Spinal cord (tissue), 10 donors: ENCODE measurements around the gene ISCA2. TPM values are rescaled to one million over a fixed set of nuclear protein-coding genes. Genes with fewer than 3 reads are reported as not detected.

ENCODE experiments used
- DNase-seq, 6 donors: peaks; one replicate each; pipeline versions ENCODE4 v3.0.0 to v3.0.0-alpha.2; 2013 to 2015; ENCODE audit warnings: low spot score in 6 of 6, low read depth in 4 of 6
- H3K27ac ChIP-seq: one replicate; pipeline ENCODE4 v1.5.1; 2013; ENCODE audit warnings: low read depth, low read length, control low read depth
- H3K27me3 ChIP-seq: one replicate; pipeline ENCODE4 v1.6.1; 2013; ENCODE audit warnings: low read length; ENCODE audit not compliant: control insufficient read depth, insufficient read depth
- H3K36me3 ChIP-seq: one replicate; pipeline ENCODE4 v1.6.1; 2013; ENCODE audit warnings: low read length; ENCODE audit not compliant: control insufficient read depth, insufficient read depth
- H3K4me1 ChIP-seq: one replicate; pipeline ENCODE4 v1.6.1; 2013; ENCODE audit warnings: low read length; ENCODE audit not compliant: control insufficient read depth, insufficient read depth
- H3K4me3 ChIP-seq: one replicate; pipeline ENCODE4 v1.5.1; 2013; ENCODE audit warnings: low read depth, low read length, control low read depth
- H3K9me3 ChIP-seq: one replicate; pipeline ENCODE4 v1.6.1; 2013; ENCODE audit warnings: low read length; ENCODE audit not compliant: control insufficient read depth, insufficient read depth
- WGBS: methylation state at CpG from one replicate; pipeline ENCODE4 v1.1.5; 2013; ENCODE audit warnings: missing lambda C conversion rate; ENCODE audit not compliant: insufficient coverage; 5-methylcytosine and 5-hydroxymethylcytosine counted together
- polyA plus RNA-seq, 2 donors: library from polyadenylated mRNA; unstranded; fragments of 120-200 nt; gene quantifications; one replicate each; pipeline ENCODE4 v1.2.1, GENCODE V29; 2013; ENCODE audit not compliant: insufficient read length in 2 of 2
- total RNA-seq, 2 donors: library from RNA; depleted of rRNA in 1 of 2; stranded (reverse); fragments of 120-200 nt in 1 of 2; fragments of >200 nt in 1 of 2; gene quantifications; one replicate each; pipeline versions ENCODE4 v1.2.3 to v1.2.4, GENCODE V29; 2013 to 2014
- donor health status: healthy.

The ISCA2 gene
- total and polyA plus RNA-seq, 4 donors = 21.1 to 41.0 (median 33.7) TPM

DNA sequence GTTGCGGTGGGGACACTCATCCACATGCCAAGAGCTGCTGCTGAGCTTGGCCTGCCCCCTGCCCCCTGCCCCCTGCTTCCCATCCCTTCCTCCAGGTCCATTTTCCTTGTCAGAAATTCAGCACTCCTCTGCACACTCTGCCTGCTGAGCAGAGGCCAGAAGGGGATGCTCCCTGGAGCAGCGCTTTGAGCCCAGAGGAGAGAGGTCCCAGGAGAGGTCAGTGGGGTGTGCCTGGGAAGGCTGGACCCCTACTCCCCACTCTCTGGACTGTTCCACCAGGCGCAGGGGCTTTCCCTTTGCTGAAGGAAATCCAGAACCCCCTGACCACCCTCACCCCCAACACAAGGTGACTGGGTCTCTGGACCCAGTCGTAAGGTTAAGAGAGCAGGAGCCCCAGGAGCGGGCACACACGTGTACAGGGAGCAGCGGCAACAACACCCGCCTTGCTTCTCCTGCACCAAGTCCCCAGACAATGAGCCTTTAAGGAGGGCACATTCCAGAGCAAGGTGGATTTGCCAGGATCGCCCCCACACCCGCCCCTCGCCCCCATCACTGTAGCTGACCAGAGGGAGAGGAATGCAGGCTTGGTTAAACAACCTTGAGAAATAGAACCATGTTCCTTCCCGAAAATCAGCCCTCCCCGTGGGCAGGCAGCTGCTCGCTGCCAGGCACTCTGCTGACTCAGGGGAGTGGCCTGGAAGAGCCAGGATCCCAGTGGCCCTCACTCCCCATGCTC is 30.7 kb downstream of the ISCA2 start:
- DNase-seq = no peak
- H3K9me3 ChIP-seq = no peaks in the 10 kb centered on the region
- H3K4me3 ChIP-seq = no peak overlapping the region
- no peak overlapping the region for H3K27ac ChIP-seq
- H3K36me3 ChIP-seq = no peaks in the 10 kb centered on the region
- H3K4me1 ChIP-seq = peaks cover 13% of the 10 kb centered on the region
- WGBS = 75% methylated on average over 12 of the region's 14 CpGs
- no peaks in the 10 kb centered on the region for H3K27me3 ChIP-seq

DNA sequence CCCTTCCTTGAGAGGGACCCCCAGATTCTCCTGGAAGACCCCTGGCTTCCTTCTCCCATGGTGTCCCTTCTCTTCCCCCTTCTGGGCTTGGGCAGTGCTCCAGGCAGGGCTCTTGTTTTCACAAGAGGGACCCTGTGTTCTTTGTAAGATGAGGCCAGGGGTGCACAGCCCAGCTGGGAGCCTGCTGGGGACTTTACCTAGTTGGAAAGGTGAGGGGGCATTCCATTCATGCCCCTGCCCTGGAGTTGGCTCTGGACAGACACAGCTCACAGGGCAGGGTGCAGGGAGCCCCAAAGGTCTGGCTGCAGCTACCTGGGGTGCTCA is 31.2 kb downstream of the ISCA2 start:
- Histone ChIP-seq H3K36me3 (no peaks in the 10 kb centered on the region), H3K27ac (no peak overlapping the region), H3K4me1 (peaks cover 13% of the 10 kb centered on the region), H3K27me3 (no peaks in the 10 kb centered on the region), H3K9me3 (no peaks in the 10 kb centered on the region), H3K4me3 (no peak overlapping the region)
- no peak for DNase-seq

DNA sequence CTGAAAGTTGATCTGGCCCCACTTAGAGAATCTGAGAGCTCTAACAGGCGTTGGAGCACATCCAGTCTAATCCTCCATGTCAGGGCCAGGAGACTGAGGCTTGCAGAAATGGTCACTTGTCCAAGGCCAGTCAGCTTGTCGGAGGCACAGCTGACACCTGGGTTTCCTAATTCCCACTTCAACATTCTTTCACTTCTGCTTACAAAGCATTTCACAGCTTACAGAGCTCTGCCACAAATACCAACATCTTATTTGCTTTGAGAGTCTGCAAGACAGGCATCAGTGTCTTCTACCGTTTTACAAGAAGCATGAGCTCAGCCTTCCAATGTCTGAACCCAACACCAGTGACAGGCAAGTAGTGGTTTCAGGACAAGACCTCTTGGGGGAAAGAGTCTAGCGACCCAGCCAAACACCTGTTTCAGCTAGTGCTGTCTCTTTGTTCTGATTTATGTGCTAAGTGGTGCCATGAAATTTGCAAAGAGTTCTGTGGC is 31.8 kb downstream of the ISCA2 start:
- DNase-seq = no peak
- Histone ChIP-seq H3K4me1 (peaks cover 13% of the 10 kb centered on the region), H3K4me3 (no peak overlapping the region), H3K27ac (no peak overlapping the region), H3K9me3 (no peaks in the 10 kb centered on the region), H3K36me3 (no peaks in the 10 kb centered on the region), H3K27me3 (no peaks in the 10 kb centered on the region)
- WGBS = 84% methylated on average over 3 of the region's 4 CpGs

DNA sequence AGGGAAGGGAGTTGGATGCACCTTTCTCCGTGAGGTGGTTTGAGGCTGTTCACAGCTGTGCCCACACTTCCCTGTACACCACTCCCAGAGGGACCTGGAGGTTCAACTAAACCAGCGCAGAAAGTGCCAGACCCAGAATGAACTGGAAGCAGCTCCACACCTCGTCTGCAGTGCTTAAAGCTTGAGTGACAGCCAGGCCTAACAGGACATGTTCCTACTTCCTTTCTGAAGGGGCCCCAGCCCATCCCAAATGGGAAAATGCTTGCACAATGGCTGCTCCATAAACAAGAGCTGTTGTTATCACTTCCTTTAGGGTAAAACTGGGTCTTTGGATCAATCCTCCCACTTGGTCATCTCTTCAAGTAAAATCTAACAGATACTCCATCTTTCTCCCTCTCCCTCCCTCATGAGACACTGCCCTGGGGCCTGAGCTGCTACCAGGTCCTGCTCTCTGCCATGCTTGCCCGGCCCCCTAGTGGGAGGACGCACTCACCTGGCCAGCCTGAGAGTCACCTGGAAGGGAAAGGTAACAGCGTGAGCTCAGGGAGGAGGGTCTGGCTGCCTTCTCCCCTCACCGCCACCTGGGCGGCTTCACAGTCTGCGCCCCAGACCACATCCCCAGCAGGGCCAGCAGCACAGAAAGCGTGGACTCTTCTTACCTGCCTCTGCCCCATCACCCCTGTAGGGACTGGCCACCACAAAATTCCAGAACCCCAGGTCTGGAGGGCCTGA is 33.5 kb downstream of the ISCA2 start:
- no peak for DNase-seq
- WGBS = 76% methylated on average over 6 of the region's 10 CpGs
- Histone ChIP-seq H3K36me3 (no peaks in the 10 kb centered on the region), H3K27ac (no peak overlapping the region), H3K4me3 (no peak overlapping the region), H3K27me3 (no peaks in the 10 kb centered on the region), H3K9me3 (no peaks in the 10 kb centered on the region), H3K4me1 (peaks cover 13% of the 10 kb centered on the region)

DNA sequence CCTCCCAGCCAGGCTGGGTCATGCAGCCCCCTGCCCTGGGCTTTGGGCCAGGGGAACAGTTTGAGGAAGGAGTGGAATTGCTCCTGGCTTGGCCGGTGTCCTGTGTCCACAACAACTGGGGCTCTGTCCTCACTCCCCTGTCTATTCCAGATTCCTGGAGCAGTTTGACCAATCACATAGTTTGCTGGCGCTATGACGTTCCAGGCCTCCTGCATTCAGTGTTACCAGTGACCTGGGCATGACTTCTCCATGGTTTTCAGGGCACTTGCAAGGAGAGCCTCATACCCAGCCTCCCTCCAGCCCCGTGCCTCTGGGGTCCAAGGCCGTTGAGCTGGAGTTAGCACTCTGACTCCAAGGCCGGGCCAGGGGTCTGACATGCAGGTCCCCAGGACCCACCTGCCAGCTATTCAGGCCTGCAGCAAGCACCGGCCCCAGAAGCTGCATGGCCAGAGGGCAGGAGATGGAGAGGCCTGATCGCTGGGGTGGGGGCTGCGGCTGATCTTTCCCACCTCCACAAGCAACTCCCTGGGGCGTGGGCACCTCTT is 34.2 kb downstream of the ISCA2 start:
- no peaks in the 10 kb centered on the region for H3K9me3 ChIP-seq
- 73% methylated on average over 7 of the region's 10 CpGs for WGBS
- H3K27me3 ChIP-seq = no peaks in the 10 kb centered on the region
- no peak for DNase-seq
- H3K27ac ChIP-seq = no peak overlapping the region
- no peaks in the 10 kb centered on the region for H3K36me3 ChIP-seq
- peaks cover 13% of the 10 kb centered on the region for H3K4me1 ChIP-seq
- H3K4me3 ChIP-seq = no peak overlapping the region

GRCh38 chr14:74528406-74528805 is 34.8 kb downstream of the ISCA2 start:
- H3K27me3 ChIP-seq = no peaks in the 10 kb centered on the region
- H3K4me3 ChIP-seq = no peak overlapping the region
- no peaks in the 10 kb centered on the region for H3K36me3 ChIP-seq
- H3K27ac ChIP-seq = no peak overlapping the region
- WGBS = 90% methylated on average over 13 of the region's 14 CpGs
- no peak for DNase-seq
- peaks cover 13% of the 10 kb centered on the region for H3K4me1 ChIP-seq
- no peaks in the 10 kb centered on the region for H3K9me3 ChIP-seq

DNA sequence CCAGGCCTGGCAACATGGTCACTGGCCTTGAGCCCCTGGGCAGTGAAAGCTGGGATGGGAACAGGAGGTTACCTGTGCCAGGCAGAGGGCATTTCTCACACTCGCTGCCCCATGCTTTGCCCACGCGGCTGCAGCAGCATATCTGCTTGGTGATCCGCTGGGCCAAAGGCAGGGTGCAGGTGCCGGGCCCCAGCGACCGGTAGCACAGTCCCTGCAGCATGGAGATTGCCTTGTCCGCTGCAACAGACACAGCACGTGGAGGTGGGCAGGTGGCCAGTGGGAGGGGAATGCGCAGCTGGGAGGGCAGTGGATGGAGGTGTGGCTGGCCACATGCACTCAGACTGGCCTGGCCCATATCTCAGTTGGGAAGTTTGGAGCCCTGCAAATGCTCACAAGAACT is 35.3 kb downstream of the ISCA2 start:
- H3K9me3 ChIP-seq = no peaks in the 10 kb centered on the region
- H3K27me3 ChIP-seq = no peaks in the 10 kb centered on the region
- H3K36me3 ChIP-seq = no peaks in the 10 kb centered on the region
- H3K27ac ChIP-seq = no peak overlapping the region
- WGBS = 98% methylated on average over 10 of the region's 10 CpGs
- peaks cover 13% of the 10 kb centered on the region for H3K4me1 ChIP-seq
- no peak overlapping the region for H3K4me3 ChIP-seq
- DNase-seq = no peak

- Histone ChIP-seq H3K4me1 (peaks cover 8% of the 10 kb centered on the region), H3K9me3 (no peaks in the 10 kb centered on the region), H3K27ac (no peak overlapping the region), H3K36me3 (no peaks in the 10 kb centered on the region), H3K4me3 (no peak overlapping the region), H3K27me3 (no peaks in the 10 kb centered on the region)
- WGBS = no CpG with 5 or more reads among the region's 3 CpGs
- no peak for DNase-seq
These were observed 37.4 kb downstream of the ISCA2 start for GRCh38 chr14:74531006-74531405.

DNA sequence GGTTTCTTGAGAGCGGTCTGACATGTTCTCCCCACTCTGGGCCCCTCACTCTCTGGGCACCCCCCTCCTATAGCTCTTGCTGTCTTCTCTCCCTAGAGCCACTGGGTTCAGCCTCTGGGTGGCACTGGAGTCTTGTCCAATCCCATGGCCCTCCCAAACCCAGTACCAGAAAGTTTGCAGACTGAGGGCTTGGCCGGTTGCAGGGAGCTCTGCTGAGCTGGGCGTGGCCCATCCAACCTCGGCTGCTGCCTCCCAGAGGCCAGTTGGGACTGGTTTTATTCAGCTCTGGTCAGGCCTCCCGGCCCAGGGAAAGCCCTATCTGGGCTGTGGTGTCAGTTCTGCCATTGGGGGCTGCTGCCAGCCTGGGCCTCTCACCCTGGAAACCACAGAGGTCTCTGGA is 37.9 kb downstream of the ISCA2 start:
- H3K4me3 ChIP-seq = no peak overlapping the region
- peaks cover 8% of the 10 kb centered on the region for H3K4me1 ChIP-seq
- no peaks in the 10 kb centered on the region for H3K9me3 ChIP-seq
- WGBS = 34% methylated on average over 5 of the region's 5 CpGs
- H3K36me3 ChIP-seq = no peaks in the 10 kb centered on the region
- no peak for DNase-seq
- H3K27ac ChIP-seq = no peak overlapping the region
- H3K27me3 ChIP-seq = no peaks in the 10 kb centered on the region

DNA sequence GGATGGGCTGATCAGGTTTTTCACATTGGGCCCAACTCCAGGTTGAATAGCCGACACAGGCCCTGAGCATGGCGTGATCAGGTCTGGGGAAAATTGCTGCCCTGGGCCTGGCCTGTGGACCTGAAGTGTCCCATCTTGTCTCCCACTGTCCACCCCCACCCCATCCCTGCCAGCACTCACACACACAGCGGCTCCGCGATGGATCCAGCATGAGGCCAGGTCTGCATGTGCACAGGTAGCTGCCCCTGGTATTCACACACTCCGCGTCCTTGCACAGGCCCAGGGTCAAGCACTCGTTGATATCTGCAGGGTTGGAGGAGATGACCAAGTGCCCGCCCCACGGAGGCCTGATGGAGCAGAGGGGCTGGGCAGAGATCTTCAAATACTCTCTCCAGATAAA is 38.7 kb downstream of the ISCA2 start:
- no peaks in the 10 kb centered on the region for H3K9me3 ChIP-seq
- 92% methylated on average over 5 of the region's 10 CpGs for WGBS
- DNase-seq = no peak
- no peaks in the 10 kb centered on the region for H3K36me3 ChIP-seq
- no peaks in the 10 kb centered on the region for H3K27me3 ChIP-seq
- no peak overlapping the region for H3K4me3 ChIP-seq
- no peak overlapping the region for H3K27ac ChIP-seq
- peaks cover 8% of the 10 kb centered on the region for H3K4me1 ChIP-seq
